Measurements from ENCODE around the gene XXYLT1. TPM values are rescaled to one million over a fixed set of nuclear protein-coding genes. Genes with fewer than 3 reads are reported as not detected.

The XXYLT1 gene
- total and polyA plus RNA-seq, 9 of the 15 experiments (the other 6 are each of a cell fraction or from before 2014, with no cell fraction given): 1.9 to 18.9 (median 15.0) TPM

DNA sequence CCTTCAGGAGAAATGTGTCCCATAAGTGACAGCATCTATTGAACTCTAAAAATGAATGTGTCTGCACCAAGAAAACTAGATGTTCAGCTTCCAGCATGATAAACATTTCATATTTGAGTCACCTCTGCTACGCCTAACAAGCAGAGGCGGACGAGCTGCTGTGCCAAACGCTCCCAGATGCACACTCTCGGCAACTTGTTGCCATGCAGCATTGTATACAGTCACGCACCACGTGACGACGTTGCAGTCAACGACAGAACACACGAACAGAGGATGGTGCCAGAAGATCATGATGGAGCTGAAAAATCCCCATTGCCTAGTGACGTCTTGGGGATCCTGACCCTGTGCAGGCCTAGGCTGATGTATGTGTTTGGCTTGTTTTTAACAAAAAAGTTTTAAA is 137.5 kb downstream of the XXYLT1 start:
- Histone ChIP-seq H3K4me1 (replicated peaks in 1 of 2; ENCODE audit: control insufficient read depth in 2 of 2, insufficient read depth in 2 of 2, low read length in 2 of 2) (peaks cover 3 to 9% of the 10 kb centered on the region in 2 experiments; a peak in 3 of 5 replicates), H3K36me3 (ENCODE audit: control insufficient read depth, insufficient read depth, low read length) (peaks cover 2% of the 10 kb centered on the region; the same call in 1 of the 3 replicates), H3K9me1 (ENCODE audit: control insufficient read depth, insufficient read depth, low read length) (no peaks in the 10 kb centered on the region), H2AFZ (ENCODE audit: low read depth, low read length) (no peak overlapping the region), H3K9ac (ENCODE audit: insufficient read depth in 1 of 2, low read depth in 2 of 2, low read length in 2 of 2) (0 out of 4 replicates have a peak overlapping the region, but pooled peaks of 1 of the 2 experiments have one; percentile 31), H3K79me2 (ENCODE audit: control insufficient read depth, insufficient read depth, low read length) (no peaks in the 10 kb centered on the region), H3K4me2 (ENCODE audit: insufficient read depth, low read length) (no peak overlapping the region), H3K27me3 (ENCODE audit: control insufficient read depth in 2 of 2, insufficient read depth in 2 of 2, low read length in 2 of 2) (no peaks in the 10 kb centered on the region), H3K9me3 (replicated peaks; ENCODE audit: control insufficient read depth, insufficient read depth, low read depth, low read length) (no peaks in the 10 kb centered on the region), H3K4me3 (no peak overlapping the region), H3K27ac (ENCODE audit: extremely low read depth, low read depth, low read length) (no peak overlapping the region), H4K20me1 (replicated peaks; ENCODE audit: control insufficient read depth, insufficient read depth, low read length) (no peaks in the 10 kb centered on the region)
- in situ Hi-C loops (cut with MboI) (no loop called here), intact Hi-C loops (cut with micrococcal nuclease) (no loop called here)
- ChIA-PET CTCF (ENCODE audit: low intra/inter-chr PET ratio) (no interaction called here), POLR2A (interaction anchor here (1.1 kb wide), 1 partner anchor 8 kb away, joined by 4 read pairs; no protein-coding TSS in a partner anchor)
- DNase-seq (ENCODE audit: extremely low read depth in 1 of 4, low spot score in 3 of 4) (no peak), FAIRE-seq (no peak), ATAC-seq (peak; percentile 25; the same call in 2 of the 3 replicates)
- no TSS peak for BruUV-seq (replicated peaks)
- TF ChIP-seq CBX5 (IDR thresholded peaks at IDR 0.05; ENCODE audit: borderline replicate concordance, low read depth) (no peak), BHLHE40 (IDR thresholded peaks at IDR 0.05; ENCODE audit: low read length) (no peak), ZNF780A (CRISPR knock-in tag; IDR thresholded peaks at IDR 0.05) (no peak), ZFP30 (CRISPR knock-in tag; IDR thresholded peaks at IDR 0.05; ENCODE audit: borderline replicate concordance) (no peak), USF2 (CRISPR knock-in tag; IDR thresholded peaks at IDR 0.05) (peak; percentile 38; the same call in 1 of the 2 replicates)
- TF ChIP-seq, protein P1, sequence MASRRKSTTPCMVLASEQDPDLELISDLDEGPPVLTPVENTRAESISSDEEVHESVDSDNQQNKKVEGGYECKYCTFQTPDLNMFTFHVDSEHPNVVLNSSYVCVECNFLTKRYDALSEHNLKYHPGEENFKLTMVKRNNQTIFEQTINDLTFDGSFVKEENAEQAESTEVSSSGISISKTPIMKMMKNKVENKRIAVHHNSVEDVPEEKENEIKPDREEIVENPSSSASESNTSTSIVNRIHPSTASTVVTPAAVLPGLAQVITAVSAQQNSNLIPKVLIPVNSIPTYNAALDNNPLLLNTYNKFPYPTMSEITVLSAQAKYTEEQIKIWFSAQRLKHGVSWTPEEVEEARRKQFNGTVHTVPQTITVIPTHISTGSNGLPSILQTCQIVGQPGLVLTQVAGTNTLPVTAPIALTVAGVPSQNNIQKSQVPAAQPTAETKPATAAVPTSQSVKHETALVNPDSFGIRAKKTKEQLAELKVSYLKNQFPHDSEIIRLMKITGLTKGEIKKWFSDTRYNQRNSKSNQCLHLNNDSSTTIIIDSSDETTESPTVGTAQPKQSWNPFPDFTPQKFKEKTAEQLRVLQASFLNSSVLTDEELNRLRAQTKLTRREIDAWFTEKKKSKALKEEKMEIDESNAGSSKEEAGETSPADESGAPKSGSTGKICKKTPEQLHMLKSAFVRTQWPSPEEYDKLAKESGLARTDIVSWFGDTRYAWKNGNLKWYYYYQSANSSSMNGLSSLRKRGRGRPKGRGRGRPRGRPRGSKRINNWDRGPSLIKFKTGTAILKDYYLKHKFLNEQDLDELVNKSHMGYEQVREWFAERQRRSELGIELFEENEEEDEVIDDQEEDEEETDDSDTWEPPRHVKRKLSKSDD (conservative IDR thresholded peaks at IDR 0.05; ENCODE audit: low read length): no peak
- 81% methylated on average over 12 of the region's 12 CpGs for WGBS (ENCODE audit: insufficient coverage, low coverage, missing lambda C conversion rate)

Data from K562 (cell line).